GM19372 (cell line): ENCODE measurements around the gene NUP35.
"Not testable (repeated sequence)": the region's sequence is repeated elsewhere in the genome, so short reads cannot be mapped to it uniquely, and the experiment has no call there.

Source experiments
- ATAC-seq: cut with Tn5 transposase; IDR thresholded peaks from one replicate; pipeline ENCODE4 v1.9.1; 2021; ENCODE audit warnings: mild to moderate bottlenecking, low read depth, moderate library complexity; ENCODE audit not compliant: unreplicated experiment

NUP35 gene

GRCh38 chr2:183126635-183127034 is 2.4 kb downstream of the NUP35 start:
- no peak for ATAC-seq

DNA sequence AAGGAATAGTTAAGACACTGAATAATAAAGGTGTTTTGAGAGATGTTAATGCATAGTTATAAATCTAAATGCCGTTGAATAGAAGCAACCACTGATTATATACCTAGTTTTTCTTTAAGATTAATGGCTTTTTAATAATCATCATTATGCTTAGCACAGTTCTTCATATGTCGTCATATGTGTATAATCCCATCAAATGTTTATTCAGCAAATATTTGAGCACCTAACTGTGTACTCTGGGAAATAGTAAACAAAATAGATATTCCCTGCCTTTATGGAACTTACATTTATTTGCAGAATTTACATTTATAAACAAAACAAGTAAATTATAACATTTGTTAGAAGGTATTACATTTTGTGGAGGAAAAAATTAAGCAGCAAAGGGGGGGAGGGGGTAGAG is 9.8 kb downstream of the NUP35 start:
- no peak for ATAC-seq

- ATAC-seq, result no peak
Observed at GRCh38 chr2:183148955-183149354, 24.7 kb downstream of the NUP35 start.

DNA sequence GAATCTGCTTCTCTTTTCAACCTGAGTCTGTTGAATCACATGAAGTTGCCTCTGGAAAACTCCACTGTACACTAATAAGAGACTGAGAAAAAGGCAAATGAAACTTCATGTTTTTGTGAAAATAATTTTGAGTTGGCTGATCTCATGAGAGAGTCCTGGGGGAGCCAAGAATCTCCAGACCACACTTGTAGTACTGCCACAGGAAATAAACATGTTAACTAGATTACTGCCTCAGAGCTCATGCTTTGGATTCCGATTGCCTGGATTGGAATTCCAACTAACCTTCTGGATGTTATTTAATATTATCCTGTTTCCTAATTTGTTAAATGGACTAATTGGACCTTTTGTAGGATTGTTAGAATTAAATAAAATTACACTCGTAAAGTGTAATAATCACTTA is 25.2 kb downstream of the NUP35 start:
- ATAC-seq, result no peak

DNA sequence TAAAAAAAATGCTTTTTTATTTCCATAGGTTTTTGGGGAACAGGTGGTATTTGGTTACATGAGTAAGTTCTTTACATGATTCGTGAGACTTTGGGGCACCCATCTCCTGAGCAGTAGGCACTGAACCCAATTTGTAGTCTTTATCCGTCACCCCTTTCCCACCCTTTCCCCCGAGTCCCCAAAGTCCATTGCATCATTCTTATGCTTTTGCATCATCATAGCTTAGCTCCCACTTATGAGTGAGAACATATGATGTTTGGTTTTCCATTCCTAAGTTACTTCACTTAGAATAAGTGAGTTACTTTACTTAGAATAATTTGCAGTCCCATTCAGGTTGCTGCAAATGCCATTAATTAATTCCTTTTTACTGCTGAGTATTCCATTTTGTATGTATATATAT is 28.0 kb downstream of the NUP35 start:
- not testable (repeated sequence) for ATAC-seq

GRCh38 chr2:183153967-183154366 is 29.7 kb downstream of the NUP35 start:
- no peak for ATAC-seq

DNA sequence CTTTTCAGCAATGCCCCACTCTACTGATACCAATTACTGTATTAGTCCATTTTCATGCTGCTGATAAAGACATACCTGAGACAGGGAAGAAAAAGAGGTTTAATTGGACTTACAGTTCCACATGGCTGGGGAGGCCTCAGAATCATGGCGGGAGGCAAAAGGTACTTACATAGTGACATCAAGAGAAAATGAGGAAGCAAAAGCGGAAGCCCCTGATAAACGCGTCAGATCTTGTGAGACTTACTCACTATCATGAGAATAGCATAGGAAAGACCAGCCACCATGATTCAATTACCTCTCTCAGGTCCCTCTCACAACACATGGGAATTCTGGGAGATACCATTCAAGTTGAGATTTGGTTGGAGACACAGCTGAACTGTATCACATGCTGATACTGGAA is 30.5 kb downstream of the NUP35 start:
- not testable (repeated sequence) for ATAC-seq

DNA sequence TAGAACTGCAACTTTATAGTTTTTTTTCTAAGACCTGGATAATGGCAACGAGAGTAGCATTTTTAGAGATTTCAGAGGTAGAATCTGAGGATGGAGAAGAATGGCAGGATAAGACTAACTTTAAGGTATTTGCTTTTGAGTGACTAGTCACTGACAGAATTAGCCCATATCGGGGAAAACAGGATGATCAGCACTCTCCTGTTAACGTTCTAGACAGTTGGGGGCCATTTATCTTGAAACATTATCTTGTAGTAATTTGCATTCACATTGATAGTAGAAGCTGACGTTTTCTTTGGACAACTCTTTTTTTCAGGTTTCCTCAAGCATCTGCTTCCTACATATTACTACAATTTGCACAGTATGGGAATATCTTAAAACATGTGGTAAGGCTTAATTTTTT is 32.9 kb downstream of the NUP35 start:
- no peak for ATAC-seq

- no peak for ATAC-seq
Observed at GRCh38 chr2:183162362-183162761, 38.1 kb downstream of the NUP35 start.

DNA sequence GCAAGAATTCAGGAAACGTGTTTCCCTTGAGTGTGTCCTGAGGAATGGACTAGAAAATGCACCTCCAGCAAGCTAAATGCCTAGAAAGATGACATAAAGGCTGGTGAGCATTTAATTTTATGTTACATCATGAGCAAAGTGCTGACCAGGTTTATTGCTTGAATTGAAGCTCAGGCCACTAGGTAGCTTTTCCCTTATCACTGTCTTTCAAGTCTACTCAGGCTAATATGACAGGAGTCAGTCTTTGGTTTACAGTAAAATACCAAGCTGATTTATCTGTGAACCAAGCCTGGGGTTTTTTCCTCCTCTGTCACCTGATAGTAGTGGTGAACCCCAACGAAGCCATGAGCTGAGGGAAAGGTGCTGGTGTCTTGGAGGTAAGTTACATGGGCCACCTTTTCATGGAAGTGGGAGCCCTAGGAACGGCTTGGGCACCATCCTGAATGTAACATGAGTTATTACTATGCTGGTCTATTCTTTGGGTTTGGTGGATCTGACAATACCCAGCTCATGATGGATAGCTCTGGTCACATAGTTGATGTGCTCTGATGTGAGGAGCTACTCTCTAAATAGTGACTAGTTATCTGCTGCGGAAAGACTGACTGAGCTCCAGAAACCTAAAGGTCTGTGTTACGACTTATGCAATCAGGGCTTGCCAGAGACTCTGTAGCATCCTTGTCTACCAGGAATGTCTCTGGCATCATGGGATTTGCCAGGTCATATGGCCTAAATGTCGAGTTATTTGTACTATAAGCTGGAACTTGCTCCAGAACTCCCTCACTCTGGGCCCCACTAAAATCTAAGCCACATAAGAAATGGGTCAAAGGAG is 39.8 kb downstream of the NUP35 start:
- no peak for ATAC-seq

GRCh38 chr2:183164650-183165015 is 40.4 kb downstream of the NUP35 start:
- no peak for ATAC-seq

- ATAC-seq, result no peak
Observed at GRCh38 chr2:183166210-183166609, 42.0 kb downstream of the NUP35 start.

DNA sequence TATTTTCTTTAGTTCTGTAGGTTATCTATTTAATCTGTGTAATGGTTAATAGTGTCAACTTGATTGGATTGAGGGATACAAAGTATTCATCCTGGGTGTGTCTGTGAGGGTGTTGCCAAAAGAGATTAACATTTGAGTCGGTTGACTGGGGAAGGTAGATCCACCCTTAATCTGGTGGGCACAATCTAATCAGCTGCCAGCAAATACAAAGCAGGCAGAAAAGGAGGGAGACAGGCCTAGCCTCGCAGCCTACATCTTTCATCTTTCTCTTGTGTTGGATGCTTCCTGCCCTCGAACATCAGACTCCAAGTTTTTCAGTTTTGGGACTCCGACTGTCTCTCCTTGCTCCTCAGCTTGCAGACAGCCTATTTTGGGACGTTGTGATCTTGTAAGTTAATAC is 42.7 kb downstream of the NUP35 start:
- not testable (repeated sequence) for ATAC-seq

DNA sequence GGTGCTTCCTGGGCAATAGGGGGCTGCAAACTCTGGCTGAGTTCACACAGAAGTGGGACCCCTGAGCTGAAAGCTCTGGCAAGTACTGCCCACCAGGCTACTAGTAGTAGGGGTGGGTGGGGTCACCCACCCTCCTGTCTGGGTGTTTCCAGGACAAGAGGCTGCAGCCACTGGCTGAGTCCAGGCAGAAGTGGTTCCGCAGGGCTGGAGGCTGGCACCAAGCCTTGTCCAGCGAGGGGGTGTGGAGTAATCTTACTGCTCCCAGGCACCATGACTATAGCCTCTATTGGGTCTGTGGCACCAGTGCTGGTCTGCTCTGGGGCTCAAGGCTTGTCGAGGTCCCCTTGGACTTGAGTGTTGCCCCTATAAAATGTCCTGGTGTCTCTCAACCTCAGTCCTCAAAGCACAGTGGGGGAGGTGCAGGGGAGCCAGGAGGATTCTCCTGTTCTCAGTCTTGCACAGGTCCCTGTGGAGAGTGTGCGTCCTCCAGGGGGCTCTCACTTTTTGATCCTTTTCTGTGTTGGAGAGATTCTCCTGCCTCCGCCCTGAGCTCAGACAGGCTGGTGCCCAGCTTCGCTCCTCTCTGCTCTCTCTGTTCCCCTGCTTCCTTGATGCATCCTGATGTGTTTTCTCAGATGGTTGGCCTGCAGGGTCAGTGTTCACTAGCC is 48.1 kb downstream of the NUP35 start:
- ATAC-seq, result no peak

DNA sequence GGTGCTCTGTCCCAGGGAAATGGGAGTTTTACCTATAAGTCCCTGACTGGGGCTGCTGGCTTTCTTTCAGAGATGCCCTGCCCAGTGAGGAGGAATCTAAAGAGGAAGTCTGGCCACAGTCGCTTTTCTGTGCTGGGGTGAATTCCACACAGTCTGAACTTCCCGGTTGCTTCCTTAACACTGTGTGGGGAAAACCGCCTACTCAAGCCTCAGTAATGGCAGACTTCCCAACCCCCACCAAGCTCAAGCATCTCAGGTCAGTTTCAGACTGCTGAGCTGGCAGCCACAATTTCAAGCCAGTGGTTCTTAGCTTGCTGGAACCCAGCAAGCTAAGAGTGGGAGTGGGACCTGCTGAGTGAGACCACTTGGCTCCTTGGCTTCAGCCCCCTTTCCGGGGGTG is 54.9 kb downstream of the NUP35 start:
- no peak for ATAC-seq

DNA sequence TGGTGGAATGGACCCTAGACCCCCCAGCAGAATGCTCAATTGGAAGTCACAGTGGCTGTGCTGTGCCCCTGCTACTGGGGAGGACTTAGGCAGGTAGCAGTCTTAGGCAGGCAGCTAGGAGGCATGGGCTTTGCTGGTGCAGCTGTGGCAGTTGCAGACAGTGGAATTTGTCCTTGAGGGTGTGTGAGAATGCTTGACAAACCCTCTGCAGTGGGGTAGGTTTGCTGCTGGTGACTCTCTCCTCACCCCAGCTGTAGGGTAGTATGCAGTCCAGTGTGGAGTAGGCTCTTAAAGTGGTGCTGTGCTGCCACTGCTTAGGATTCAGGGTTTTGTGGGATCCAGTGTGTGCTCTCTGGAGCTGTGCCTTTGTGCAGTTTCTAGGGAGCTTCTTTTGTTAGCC is 61.3 kb downstream of the NUP35 start:
- no peak for ATAC-seq

- ATAC-seq, result no peak
Observed at GRCh38 chr2:183186296-183186695, 62.1 kb downstream of the NUP35 start.

GRCh38 chr2:183186766-183187165 is 62.5 kb downstream of the NUP35 start:
- ATAC-seq, result no peak

GRCh38 chr2:183192343-183192742 is 68.1 kb downstream of the NUP35 start:
- no peak for ATAC-seq

- no peak for ATAC-seq
Observed at GRCh38 chr2:183193904-183194303, 69.7 kb downstream of the NUP35 start.

- ATAC-seq, result peak; percentile 51
Observed at GRCh38 chr2:183195397-183195796, 71.2 kb downstream of the NUP35 start.

DNA sequence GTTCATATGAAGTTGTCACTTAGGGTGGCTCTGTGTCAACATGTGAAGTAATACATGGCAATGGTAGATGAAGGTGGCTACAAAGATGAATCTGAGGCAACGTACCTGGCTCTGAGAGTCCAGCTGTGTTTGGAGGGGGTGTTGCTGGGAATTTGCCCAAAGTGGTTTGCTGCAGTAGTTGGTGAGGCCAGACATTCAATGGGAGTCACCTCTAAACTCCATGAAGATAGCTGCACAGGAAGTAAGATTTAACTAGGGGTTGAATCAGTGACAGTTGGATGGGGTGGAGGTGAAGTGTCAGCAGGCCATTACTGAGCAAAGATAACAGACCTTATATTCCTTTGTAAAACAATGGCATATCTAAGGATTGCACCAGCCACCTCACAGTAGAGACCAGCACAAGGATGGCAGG is 71.8 kb downstream of the NUP35 start:
- peak; percentile 14 for ATAC-seq
